ENCODE results near the gene MOV10.
"Not testable (repeated sequence)": the region's sequence is repeated elsewhere in the genome, so short reads cannot be mapped to it uniquely, and the experiment has no call there.

The MOV10 gene

DNA sequence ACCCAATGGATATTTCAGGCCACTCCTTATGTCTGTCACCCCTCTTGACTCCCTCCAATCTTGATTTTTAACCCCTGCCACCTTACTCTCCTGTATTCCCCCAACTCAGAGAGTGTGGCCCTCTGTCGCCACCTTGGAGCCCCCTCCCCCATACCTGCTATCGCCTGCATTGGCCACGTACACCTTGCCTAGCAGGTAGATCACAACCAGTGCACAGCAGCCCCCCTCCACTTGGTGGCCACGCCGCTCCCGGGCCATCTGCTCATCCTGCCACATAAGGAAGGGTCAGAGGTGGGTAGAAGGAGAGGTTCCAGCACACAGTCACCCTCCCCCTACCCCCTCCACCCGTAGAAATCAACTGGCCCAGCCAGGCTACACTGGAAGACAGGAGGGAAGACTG lies 37.7 kb downstream of the MOV10 start:
- DNase-seq (ENCODE audit: extremely low read depth in 1 of 2, low read depth in 1 of 2) = no peak

DNA sequence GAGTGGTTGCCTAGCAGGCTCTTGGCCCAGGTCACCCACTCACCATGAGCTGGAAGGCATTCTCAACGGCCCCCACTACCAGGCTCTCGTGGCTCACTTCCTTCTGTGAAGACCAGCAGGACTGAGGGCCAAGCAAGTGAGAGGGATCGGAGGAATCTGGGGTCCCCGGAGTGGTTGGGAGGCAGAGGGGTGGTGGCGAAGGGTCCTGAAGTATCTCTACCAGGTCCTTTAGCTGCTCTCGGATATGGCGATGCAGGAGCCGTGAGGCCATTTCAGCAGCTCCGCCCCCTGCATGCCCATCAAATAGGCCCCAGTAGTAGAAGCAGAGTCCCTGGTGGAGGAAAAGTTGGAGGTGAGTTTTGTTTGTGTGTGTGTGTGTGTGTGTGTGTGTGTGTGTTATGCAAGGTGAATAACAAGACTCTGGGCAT lies 38.3 kb downstream of the MOV10 start:
- no peak for DNase-seq (ENCODE audit: extremely low read depth in 1 of 2, low read depth in 1 of 2)

DNA sequence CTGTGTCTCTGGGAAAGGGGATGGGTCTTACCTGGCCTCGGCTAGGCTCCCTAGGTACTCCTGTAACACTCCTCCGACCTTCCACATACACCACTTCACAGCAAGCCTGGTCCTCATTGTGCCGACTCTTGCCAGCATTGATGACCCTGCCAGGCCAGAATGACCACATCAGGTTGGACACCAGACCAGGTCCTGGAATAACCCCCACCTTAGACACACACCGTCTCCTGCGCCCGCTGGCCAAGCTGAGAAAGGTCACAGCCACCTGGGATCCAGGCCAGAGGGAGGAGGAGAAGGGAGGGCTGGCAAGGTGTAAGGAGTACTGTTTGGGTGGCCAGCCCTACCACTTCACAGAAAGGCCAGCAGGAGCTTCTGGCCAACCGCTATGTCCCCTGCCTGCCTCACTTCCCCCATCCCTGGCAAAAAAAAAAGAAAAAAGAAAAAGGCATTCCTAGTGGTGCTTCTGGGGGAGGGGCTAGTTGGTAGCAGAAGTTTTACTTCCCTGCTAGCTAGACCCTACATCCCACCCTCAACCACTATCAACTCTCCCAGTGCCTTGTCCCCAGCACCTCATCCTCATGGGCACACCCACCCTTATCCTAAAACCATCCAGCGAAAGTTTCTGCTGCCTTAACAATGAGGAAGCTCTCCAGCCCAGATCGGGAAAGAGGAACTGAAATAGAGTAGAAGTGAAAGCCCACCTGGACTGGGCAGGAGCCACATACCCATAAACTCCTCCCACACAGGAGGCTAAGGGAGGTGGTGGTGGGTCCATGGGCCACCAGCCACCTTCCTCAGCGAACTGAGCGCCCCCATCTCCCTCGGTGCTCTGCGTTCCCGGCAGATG lies 39.2 kb downstream of the MOV10 start:
- no peak for DNase-seq (ENCODE audit: extremely low read depth in 1 of 2, low read depth in 1 of 2)

- no peak for DNase-seq (ENCODE audit: extremely low read depth in 1 of 2, low read depth in 1 of 2)
Observed at GRCh38 chr1:112714313-112715263, 40.1 kb downstream of the MOV10 start.

- peak; percentile 96 to 97 for DNase-seq (ENCODE audit: extremely low read depth in 1 of 2, low read depth in 1 of 2)
Observed at GRCh38 chr1:112715264-112716053, 41.0 kb downstream of the MOV10 start, which contains the start of gene PPM1J. Gene PPM1J (minus strand): TSS chr1:112715332. CDS start chr1:112715301, 31 bp downstream.

- DNase-seq (ENCODE audit: extremely low read depth in 1 of 2, low read depth in 1 of 2) = peak; percentile 45 to 60
Observed at GRCh38 chr1:112716133-112716720, 41.8 kb downstream of the MOV10 start.

DNA sequence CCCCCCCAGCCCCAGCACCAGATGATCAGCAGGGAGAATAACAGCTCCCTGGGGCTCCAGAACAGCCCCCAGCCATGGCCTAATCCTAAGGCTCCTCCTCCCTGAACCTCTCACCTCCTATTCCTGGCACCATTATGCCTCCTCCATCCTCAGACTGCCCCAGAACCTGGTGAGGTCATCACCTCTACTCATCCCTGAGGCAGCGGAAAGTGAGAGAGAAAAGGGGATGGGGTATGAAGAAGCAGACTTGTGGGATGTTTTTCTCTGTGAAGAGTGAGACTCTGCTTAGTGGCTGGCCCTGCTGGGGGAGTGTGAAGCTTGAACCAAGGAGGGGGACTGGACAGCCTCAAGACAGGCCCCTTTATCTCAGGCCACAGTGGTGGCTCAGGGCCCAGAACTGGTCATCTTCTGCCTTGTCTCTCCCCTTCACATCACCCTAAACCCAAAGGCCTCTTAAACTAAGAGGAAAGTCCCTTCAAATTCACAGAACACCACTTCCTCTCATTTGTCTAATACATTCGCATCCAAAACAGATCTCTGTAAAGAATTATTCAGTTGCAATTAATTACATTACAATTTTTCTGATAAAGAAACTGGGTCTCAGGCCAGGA lies 42.9 kb downstream of the MOV10 start:
- DNase-seq (ENCODE audit: extremely low read depth in 1 of 2, low read depth in 1 of 2) = no peak

DNA sequence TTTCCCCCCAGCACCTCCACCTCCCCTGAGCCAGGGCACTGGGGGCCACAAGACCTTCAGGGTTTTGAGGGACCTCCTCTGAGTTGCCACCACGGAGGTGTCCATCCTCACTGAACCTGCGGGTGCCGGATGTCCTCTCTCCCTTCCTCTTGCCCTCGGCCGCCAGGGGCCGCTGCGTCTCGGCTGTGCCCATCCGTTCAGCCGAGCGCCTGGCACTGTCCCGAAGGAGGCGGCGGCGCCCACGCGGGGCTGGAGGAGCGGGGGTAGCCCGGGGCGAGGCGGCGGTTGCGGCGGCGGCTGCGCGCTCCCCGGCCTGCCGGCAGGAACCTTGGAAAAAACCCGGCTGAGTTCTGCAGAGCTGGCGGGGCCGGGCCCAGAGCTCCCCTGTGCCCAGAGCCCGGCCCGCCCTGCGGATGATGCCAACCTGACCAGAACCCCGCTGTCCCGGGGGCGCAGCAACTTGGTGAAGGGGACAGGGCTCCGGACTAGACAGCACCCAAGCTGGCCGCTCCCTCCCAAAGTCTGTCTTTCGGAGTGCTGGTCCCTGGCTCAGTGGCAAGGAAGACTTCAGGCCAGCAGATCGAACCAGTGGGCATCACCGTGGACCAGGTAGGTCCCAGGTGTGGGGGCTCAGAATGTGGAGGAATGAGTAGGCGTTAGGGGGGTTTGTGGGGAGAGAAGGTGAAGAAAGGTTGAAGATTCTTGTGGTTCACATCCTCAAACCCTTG lies 44.4 kb downstream of the MOV10 start:
- peak; percentile 52 to 59 for DNase-seq (ENCODE audit: extremely low read depth in 1 of 2, low read depth in 1 of 2)

DNA sequence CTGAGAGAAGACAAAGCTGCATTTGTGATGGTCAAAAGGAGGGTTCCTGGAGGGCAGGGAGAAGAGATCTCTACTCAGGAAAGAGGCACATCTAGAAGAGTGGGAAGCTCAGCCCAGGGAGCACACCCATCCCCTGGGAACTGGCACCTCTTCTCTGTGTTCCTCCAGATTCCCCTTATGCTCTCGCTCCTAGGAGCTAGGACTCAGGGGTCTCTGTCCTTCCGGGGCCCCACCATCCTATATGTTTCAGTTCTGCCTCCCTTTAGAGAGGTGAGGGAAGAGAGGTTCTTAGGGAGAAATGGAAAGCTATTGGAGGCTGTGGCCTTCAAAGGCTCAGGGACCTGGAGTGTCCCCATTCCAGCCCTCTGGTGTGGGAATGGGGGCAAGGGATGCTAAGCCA lies 45.2 kb downstream of the MOV10 start:
- no peak for DNase-seq (ENCODE audit: extremely low read depth in 1 of 2, low read depth in 1 of 2)

GRCh38 chr1:112720800-112721199 lies 46.3 kb downstream of the MOV10 start:
- no peak for DNase-seq (ENCODE audit: extremely low read depth in 1 of 2, low read depth in 1 of 2)

DNA sequence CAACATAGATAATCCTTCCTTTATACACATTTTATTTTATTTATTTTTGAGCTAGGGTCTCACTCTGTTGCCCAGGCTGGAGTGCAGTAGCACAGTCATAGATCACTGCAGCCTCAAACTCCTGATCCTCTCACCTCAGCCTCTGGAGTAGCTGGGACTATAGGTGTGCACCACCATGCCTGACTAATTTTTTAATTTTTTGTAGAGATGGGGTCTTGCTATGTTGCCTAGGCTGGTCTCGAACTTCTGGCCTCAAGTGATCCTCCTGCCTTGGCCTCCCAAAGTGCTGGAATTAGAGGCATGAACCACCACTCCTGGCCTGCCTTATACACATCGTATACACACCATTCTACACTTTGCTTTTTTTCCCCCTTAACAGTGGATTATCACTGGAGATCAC lies 46.8 kb downstream of the MOV10 start:
- DNase-seq (ENCODE audit: extremely low read depth in 1 of 2, low read depth in 1 of 2) = not testable (repeated sequence)

GRCh38 chr1:112721966-112722524 lies 47.6 kb downstream of the MOV10 start:
- DNase-seq (ENCODE audit: extremely low read depth in 1 of 2, low read depth in 1 of 2) = no peak

DNA sequence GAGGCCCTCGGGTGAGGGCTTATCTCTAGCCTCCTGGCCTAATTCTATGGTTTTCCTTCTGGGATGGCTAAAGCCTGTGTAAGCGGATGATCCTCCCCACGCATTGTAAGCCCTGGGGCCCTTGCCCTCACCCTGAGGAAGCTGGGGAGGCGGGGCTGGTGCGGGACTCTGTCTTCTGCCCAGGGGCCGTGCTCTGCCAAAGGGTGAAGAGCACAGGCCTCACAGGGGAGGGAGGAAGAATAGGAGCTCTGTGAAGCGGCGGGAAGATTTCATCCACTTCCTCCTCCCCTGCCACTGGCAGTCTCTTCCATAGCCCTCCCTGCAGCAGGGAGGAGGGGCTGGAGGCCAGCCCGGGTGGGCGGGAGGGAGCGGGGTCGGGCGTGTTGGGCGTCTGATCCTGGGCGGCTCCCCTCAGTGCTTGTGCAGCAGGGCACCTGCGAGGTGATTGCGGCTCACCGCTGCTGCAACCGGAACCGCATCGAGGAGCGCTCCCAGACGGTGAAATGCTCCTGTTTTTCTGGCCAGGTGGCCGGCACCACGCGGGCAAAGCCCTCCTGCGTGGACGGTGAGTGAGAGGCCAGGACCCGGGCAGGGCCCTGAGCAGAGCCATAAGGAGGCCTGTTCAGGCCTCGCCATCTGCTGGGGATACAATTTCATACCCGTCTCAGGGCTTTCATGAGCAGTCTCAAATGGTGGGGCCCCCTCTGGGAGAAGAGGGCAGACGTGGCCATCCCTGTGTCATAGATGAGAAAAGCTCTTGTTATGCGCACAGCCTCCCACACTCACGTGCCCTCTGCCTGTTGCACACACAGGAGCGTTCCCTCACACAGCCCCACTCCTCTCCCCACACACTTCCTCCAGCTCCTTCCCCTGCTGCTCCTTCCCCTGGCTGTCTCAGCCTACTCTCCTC lies 48.4 kb downstream of the MOV10 start:
- no peak for DNase-seq (ENCODE audit: extremely low read depth in 1 of 2, low read depth in 1 of 2)

DNA sequence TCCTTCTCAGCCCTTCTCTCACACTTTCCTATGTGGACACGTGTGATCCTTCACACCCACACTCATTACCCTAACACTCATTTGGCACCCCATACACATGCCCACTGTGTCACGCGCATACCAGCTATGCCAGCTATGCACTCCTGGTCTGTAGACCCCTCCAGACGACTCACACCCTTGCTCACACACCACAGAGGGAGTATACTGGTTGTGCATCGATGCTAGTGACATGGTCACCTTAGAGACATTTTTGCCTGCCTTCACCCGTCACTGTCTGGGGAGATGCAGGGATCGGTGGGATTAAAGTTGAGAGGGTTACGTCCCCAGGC lies 49.0 kb downstream of the MOV10 start:
- no peak for DNase-seq (ENCODE audit: extremely low read depth in 1 of 2, low read depth in 1 of 2)

- not testable (repeated sequence) for DNase-seq (ENCODE audit: extremely low read depth in 1 of 2, low read depth in 1 of 2)
Observed at GRCh38 chr1:112724240-112724639, 49.8 kb downstream of the MOV10 start.

- DNase-seq (ENCODE audit: extremely low read depth in 1 of 2, low read depth in 1 of 2) = no peak
Observed at GRCh38 chr1:112727716-112728115, 53.3 kb downstream of the MOV10 start.

DNA sequence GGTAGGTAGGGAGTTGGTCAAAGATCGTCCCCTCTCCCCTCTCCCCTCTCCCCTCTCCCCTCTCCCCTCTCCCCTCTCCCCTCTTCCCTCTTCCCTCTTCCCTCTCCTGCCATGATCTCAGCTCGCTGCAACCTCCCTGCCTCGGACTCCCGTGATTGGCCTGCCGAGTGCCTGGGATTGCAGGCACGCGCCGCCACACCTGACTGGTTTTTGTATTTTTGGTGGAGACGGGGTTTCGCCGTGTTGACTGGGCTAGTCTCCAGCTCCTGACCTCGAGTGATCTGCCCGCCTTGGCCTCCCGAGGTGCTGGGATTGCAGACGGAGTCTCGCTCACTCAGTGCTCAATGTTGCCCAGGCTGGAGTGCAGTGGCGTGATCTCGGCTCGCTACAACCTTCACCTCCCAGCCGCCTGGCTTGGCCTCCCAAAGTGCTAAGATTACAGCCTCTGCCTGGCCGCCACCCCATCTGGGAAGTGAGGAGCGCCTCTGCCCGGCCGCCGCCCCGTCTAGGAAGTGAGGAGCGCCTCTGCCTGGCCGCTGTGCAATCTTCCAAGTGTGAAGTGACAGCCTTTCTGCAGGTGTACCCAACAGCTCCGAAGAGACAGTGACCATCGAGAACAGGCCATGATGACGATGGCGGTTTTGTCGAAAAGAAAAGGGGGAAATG lies 54.0 kb downstream of the MOV10 start:
- DNase-seq (ENCODE audit: extremely low read depth in 1 of 2, low read depth in 1 of 2) = not testable (repeated sequence)

DNA sequence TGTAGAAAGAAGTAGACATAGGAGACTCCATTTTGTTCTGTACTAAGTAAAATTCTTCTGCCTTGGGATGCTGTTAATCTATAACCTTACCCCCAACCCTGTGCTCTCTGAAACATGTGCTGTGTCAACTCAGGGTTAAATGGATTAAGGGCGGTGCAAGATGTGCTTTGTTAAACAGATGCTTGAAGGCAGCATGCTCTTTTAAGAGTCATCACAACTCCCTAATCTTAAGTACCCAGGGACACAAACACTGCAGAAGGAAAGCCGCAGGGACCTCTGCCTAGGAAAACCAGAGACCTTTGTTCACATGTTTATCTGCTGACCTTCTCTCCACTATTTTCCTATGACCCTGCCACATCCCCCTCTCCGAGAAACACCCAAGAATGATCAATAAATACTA lies 54.6 kb downstream of the MOV10 start:
- not testable (repeated sequence) for DNase-seq (ENCODE audit: extremely low read depth in 1 of 2, low read depth in 1 of 2)
